Measurements from ENCODE around the gene PPP1R12C.

DNA sequence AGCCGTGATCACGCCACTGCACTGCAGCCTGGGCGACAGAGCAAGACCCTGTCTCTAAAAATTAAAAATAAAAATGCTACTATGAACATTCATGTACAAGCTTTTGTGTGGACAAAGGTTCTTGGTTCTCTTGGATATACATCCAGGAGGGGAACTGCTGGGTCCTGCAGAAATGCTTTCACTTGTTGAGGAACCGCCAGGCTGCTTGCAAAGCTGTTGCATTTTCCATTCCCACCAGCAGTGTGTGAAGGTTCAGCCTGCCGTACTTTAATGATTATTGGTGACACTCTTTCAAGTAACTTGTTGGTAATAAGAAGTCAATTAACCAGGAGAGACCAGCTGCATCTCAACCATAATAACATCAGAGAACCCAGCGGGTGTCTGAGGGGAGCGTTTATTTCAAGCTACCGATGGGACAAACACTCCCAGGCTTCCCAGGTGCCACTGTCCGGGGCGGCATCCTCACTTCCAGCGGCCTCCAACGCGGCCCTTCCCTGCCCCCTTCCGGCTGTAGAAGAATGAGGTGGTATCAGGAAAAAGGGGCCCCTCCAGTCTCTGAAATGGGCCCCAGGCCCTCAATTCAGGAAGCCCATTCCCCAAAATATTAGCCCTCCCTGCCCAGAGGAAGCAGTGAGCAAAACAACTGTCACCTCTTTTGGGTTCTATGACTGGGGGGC lies 15.2 kb upstream of the PPP1R12C start:
- TF ChIP-seq CTCF (IDR thresholded peaks at IDR 0.05) (peak in 1 of 4 experiments; percentile 14), POLR2A (IDR thresholded peaks at IDR 0.05) (no peak)

All from uterus (tissue), 2 donors.